ENCODE results near the gene COL4A1.

COL4A1 gene

DNA sequence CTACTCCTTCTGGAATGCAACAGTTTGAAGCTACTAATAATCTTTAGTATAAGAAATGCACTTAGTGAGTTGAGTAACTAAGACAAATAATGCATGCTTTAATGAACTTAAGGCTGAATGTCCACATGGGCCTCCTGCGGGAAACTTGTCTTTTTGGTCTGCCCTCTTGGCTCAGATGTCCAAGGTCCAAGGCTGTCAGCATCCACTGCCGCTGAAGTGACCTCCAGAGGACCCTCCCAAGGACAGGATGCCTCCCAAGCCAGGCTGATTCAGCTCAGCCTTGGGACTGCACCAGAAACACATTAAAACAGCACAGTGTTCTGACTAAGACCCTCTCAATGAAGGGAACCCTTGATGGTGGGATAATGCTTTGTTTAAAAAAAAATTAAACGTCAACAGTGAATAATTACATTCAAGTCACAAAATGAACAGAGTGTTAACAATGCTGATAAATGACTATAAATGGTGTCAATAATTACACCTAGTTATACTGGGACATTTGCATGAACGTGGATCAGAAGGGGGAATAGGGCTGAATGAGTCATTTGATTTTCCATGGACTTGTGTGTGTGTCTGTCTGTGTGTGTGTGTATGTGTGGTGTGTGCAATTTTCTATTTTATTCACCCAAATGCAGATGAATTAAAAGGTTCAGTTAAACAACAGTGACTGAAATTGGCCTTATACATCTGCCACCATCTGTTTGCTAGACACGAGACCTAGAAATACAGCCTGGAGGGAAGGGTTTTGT, 150.5 kb downstream of the COL4A1 start:
- DNase-seq: no peak

DNA sequence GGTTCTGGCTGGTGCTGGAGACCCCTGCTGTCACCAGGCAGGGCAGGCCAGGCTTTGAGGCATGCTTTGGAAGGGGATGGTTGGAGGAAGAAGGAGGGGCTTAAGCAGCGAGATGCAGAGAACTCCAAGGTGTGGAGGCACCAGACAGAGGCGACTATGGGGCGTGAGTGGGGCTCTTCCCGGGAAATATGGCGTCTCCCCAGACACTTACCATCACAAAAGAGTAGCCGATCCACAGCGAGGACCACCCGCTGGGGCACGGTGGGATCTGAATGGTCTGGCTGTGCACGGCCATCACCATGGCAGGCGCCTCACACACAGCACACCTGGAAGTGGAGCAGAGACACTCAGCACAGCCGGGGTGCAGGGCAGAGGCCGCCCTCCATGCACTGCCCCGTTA, 151.9 kb downstream of the COL4A1 start:
- DNase-seq: no peak

DNA sequence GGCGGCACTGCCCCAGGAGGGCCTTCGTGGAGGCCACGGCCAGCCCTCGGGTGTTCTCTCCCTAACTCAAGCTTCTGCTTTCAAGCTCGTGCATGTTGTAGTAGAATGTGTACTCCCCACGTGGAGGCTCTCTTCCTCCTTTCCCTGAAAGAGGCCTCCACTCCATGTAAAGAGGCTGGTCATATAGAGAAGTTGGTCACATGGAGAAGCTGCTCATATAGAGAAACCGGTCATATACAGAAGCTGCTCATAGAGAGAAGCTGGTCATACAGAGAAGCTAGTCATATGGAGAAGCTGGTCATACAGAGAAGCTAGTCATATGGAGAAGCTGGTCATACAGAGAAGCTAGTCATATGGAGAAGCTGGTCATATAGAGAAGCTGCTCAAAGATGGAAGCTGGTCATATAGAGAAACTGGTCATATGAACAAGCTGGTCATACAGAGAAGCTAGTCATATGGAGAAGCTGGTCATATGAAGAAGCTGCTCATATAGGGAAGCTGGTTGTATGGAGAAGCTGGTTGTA, 152.5 kb downstream of the COL4A1 start:
- no peak for DNase-seq

DNA sequence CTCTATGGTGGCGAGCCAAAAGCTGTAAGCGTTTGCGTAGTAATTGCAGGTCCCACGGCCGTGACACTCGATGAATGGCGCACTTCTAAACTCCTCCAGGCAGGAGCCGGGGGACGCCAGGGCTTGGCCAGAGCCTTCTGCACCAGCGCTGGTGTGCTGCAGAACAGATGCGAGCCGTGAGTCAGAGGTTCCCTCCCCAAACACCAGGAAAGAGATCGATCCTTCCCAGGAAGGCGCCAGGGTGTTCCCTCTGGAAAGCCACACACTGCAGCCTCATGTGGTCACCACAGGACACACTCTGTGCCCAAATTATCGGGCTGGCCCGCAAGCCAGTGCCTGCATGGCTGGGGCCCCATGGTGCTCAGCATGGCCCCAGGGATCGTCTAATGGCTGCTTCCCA, 154.6 kb downstream of the COL4A1 start:
- DNase-seq: no peak

DNA sequence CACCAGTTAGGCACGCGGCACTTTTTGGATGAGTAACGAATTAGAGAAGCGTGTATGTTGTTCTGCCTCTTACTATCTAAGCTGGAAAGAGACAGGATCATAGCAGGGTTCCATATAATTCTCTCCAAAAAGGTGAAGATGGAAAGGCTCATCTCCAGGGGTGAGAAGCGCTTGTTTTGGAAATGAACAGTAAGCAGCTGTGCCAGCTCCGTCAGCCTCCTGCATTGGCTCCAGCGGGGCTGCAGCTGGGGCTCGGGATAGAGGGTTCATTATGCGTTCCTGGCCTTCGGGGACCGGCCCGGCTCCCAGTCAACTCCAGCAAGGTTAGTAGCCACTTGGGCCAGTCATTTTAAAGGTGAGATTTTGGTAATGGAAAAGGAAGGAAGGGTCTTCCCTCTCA, 155.5 kb downstream of the COL4A1 start:
- DNase-seq: no peak

DNA sequence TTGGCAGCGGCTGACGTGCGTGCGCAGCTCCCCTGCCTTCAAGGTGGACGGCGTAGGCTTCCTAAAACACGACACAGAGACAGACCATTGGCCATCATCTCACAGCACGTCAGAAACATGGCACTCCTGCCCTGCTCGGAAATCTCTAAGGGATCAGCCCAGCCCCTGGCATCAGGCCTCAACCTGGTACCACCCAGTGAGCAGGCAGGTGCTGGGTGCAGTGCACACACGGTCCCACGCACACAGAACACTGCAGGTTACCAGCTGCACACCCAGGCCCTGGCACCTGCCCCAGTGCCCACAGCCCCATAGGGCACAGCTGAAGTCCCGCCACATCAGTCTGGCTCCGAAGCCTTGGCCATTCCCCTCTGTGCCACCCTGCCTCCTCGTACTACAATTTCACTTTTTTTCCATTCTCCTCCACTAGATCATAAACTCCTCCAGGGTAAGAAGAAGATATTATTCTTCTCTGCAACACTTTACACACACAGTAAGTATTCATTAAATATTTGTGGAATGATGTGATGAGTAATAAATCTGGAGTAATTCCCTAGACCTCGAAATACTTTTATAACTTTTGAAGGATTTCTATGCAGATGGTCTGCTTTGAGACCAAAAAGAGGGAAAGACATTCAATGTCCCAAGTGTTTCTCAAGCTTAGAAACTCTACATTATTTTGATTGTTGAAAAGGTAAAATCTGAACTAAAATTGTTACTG, 156.4 kb downstream of the COL4A1 start:
- DNase-seq: no peak

DNA sequence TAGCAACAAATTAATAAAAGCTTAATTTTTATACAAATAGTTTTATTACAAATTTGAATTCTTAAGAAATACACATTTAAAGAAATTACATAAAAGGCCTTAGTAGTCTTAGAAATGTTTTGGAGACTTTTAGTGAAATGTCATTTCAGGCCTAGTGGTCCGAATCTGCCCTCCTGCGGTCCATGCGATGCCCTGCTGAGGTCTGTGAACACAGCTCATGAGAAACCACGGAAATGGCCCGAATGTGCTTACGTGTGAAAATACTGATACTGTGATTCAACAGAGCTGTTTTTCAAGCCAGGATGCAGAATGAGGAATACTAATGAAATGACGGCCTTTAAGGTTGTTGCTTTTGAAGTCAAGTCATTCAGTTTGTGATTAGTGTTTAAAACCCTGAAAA, 157.9 kb downstream of the COL4A1 start:
- DNase-seq: no peak

DNA sequence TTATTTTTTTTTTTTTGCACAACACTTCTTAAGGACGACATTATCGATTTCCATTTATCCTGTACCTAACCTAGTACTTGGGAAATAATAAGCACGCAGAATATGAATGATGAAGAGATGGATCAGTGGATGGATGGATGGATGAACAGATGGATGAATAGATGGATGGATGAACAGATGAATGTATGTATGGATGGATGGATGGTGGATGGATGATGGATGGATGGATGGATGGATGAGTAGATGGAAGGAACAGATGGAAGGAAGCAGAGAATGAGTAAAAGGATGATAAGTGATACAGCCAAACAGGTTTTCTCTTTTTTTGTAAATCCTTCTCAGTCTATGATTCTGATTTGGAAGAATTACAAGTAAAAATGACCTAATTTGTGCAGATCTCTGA, 166.9 kb downstream of the COL4A1 start:
- DNase-seq: no peak

DNA sequence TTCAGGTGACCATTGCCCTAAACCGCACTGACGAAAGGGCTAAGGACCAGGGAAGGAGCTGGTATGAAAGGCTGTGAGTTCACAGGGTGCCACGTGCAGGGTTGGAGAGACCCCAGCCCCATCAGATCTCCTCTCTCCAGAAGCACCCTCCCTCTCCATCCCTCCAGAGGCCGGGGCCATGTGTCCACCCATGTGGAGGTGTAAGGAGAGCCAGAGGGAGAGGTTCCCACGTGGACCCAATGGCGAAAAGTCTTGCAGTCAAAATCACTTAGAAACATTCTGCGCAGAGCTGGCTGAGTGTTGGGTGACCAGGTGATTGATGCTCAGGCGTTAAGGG, 168.3 kb downstream of the COL4A1 start:
- DNase-seq: no peak

DNA sequence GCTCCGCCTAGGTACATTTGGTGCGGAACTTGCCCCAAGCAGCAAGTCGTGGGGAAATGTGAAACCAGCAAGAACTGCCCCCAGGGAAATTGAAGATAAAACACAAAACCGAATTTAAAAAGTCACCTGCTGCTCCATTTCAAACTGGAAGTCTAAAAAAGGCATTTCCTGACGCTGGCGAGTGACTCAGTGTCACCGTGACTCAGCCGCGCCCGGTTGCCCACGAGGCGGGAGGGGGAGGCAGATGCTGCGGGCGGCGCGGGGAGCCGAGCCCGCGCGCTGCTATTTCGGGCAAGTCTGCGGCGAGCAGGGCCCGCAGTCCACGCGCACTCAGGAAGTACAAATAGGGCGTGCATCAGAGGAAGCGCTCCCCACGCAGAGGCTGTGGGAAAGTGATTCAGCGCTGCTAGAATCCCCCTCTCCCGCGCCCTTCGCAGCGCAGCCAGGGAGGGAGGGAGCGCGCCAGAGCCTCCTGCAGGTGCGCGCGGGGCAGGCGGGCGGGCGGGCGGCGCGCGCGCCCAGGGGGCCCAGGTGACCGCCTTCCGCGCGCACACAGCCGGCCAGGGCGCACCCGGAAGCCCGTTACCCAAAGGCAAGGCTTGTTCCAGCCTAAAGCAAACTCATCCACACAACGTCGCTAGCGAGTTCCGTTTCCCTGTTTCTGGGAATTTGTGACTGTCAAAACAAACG, 168.8 kb downstream of the COL4A1 start:
- DNase-seq: no peak

DNA sequence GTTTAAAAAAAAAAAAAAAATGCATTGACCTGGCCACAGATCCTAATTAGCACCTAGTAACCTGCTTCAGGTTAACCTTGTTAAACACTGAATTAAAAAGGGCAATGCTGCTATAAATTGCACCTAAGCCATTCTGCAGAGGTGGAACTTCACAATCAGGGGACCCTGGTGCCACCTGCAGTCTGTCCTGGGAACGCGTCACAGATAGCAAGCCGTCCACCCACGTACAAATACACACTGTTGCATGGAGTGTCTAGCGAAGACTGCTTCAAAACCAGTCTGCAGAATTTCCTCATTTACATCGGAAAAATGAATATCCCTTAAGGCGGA, 169.3 kb downstream of the COL4A1 start:
- DNase-seq: peak; percentile 34

DNA sequence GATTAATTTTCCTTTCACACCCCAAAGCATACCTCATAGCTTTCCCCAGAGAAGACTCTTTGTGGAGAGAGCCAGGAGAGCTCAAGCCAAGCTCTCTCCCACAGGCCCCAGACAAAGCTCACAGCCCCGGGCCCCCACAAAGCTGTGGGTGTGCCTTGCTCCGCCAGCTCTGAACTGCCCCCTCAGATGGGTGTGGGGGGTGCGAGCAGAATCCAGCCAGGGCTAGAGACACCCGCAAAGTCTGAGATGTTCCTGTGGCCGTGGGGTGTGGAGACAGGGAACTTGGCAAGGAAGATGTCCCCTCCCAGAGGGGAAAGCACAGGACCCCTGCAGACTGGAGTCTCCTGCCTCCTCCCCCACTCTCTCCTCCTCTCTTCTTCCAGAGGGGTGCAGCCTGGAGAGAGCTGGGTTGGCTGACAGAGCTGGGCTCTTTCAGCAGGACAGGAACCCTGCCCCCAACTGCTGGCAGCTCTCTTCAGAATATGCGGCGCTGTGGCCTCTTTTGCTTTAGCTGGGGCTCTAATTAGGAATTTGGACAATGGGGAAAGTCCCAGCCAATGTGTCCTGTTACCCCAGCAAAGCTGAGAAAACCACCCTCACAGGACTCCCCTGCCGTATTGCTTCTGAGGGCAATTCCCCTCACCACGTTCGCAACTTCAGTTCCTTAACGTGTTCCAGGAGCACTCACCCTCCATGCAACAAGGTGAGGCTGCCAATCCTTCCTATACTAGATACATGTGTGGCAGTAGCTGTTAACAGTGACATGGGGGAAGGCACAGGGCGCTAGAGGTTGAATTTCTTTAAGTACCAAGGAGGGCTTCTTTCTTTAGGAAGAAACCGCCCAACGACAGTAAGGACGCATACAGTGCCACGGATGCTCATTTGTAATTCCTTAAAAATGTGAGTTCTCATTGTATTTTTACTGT, 170.0 kb downstream of the COL4A1 start:
- DNase-seq: no peak

DNA sequence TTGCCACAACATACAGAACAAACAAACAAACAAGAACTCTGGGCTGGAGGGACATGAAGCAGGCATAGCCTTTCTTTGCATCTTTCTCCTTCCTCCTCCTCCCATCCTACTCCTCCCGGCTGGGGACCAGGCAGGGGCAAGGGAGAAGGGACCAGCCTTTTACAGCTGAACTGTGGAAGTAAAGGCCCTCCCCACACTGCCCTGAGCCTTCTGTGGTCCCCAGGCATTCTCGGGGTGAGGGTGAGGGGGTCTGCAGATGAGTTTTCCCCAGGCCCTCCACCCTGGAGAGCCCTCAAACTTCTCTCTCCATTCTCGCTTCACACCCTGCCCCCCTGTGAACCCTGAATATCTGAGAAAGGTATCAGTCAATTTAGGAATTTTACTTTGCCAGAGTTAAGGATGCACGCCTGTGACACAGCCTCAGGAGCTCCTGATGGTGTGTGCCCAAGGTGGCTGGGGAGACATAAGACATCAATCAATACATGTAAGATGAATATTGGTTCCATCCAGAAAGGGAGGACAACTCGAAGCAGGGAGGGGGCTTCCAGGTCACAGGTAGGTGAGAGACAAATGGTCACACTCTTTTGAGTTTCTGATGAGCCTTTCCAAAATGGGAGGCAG, 170.9 kb downstream of the COL4A1 start:
- DNase-seq: no peak

DNA sequence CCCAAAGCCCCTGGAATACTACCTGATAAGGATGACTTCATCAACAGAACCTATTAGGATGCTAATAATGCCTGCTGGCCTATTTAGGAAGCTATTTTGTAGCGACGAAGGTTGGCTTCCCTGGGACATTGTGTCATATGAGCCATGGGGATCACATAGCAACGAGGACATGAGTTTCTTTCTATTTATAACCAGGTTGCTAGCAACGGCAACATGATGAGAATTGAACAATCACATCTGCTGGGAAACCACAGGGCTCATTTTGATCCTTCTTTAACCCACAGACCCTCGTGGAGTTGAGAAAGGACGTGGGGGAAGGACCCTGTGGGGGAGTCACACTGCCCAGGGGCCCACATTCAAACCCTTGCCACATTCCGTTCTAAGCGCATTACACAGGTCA, 172.2 kb downstream of the COL4A1 start:
- no peak for DNase-seq

DNA sequence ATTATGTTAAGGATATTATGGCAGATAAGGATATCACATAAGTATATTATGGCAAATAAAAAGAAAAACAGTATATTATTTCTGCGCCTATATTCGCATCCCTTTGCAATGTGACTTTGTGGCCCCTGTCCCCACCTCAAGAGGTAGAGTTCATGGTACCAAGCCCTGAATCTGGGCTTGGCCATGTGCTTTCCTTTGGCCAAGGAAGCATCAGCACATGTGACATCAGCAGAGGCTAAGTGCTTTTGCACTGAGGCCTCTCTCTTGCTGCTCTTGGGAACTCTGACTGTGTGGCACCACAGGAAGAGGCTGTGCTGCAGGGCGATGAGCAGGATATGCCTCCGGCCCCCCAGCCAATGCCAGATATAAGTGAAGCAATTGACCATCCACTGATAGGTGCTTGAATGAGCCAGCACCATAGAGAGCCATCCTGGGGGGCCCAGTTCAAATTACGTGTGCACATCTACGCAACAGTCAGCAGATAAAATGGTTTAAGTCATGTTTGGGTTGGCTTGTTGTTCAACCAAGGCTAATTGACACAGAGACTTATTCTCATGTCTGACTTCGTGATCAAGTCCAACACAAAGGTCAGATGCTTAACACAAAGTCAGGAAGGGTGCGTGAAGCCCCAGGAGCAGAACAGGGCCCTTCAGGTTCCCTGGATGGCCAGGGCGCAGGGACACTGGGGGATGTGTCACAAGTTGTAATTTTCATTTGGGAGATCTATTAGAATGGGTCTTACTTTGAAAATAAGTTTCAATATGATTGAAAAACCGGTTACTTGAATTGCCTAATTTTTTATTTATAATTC, 173.3 kb downstream of the COL4A1 start:
- no peak for DNase-seq

DNA sequence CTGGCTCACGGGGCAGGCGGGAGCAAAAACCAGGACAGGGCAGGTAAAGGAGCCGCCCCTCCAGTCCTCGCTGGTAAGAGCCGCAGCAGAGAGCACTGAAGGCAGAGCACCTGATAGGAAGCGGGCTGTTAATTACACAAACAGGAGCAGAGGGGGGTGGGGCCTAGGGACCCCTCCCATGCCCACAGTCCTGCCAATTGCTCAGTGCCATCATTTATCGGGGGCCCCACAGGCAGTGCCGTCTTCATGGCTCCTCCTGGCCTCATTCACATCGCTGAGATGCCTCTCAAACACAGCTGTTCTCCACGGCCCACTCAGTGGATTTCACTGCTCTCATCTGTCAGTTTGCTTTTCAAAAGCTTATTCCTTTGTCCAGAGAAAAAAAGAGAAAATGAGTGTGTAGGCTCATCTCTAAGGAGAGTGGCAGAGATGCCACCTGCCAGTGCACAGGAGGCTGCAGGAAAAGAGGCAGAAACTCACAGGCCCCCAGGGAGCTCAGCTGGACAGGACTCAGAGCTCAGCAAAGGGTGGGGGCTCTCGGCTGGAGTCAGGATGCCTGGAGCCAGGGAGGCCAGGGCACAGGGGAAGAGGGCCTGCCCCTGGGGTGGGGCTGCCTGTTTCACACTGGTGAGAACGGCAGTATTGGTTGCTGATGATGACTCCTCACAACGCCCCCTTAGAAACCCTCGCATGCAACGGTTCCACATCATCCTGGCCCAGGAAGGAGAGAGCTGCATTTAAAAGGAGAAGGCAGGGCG, 174.6 kb downstream of the COL4A1 start:
- no peak for DNase-seq

DNA sequence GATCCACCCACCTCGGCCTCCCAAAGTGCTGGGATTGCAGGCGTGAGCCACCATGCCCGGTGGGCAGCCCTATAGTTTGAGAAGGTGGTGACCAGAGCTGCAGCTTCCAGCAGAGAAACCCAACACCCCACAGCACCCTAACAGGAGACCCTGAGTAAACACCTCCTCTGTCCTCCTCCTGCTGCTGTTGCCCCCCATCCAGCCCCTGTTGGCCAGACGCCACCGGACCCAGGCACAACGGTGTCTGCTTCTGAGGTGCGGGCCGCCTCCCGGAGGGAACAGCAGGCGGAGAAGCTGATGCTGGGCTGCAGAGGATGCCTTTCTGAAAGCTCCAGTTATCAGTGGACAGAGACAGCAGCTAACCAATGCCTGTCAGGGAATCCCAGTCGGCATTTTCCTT, 175.5 kb downstream of the COL4A1 start:
- no peak for DNase-seq

DNA sequence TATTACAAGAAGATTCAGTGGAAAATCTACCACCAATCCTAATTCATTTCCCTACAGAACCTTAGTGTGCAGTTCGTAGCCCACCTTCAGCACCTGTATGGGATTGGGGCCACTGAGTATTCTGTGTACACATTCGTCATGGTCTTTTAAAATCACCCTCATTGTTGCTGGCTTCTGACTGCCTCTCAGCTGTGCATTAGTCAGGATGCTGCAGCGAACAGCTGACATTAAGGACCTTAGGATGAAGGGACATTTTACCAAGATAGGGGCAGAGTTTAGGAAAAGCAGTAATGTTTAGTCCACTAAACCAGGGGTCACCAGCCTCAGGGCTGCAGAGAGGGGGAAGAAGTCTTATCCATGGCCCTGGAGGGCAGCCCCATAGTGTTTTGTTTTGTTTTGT, 176.5 kb downstream of the COL4A1 start:
- no peak for DNase-seq

DNA sequence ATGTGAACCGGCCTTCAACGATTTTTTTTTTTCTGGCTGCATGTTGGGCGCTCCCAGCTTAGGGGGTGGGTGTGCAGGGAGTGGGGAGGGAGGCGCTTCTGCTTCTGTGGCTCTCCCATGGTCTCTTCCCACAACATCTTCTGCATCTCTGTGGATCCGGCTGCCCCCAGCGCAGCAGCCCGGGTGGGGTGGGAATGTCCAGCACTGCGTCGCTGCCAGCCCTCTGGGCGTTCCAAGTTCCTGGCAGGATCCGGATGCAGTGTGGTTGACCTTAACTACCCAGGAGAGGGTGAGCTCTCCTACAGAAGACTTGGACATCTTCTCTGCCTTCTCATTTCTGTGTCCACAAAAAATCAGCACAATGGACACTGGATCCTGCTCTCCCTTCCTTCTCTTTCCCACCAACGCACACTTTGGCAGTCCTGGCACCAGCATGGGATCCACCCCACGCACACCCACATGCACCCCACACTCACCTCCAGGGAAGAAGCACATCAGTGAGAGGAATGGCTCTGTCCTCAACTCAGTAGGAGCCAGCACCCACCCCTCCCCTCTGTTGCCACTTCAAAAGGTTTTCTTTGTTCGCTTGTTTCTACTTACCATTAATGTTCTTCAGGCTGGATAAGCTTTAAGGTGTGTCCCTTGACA, 177.3 kb downstream of the COL4A1 start:
- no peak for DNase-seq

DNA sequence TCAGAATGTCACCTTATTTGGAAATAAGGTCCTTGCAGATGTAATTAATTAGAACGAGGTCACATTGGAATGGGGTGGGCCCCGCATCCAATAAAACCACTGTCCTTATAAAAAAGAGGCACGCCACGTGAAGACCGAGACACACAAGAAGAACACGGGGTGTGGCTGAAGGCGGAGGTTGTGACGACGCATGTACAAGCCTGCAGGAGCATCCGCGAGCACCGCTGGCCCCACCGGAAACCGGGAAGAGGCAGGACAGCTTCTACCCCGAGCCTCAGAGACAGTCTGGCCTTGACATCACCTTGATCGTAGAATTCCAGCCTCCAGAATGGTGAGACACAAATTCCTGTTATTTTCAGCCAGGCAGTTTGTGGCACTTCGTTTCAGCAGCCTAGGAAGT, 177.9 kb downstream of the COL4A1 start:
- no peak for DNase-seq
